IMR-90 (cell line): ENCODE measurements around the gene PKHD1. TPM values are rescaled to one million over a fixed set of nuclear protein-coding genes. Genes with fewer than 3 reads are reported as not detected.

ENCODE experiments used
- ATAC-seq: fragments of 200-7000 bp; cut with Tn5 transposase; 2 replicates; pipeline ENCODE4 v1.9.1; 2020; ENCODE audit warnings: low read depth, mild to moderate bottlenecking, moderate library complexity
- BruUV-seq: library from RNA; stranded (reverse); fragments of 400-500 nt; replicated peaks from 2 replicates; lab custom pipeline; 2021; lab: Mats Ljungman, UMichigan
- CTCF ChIA-PET: fragments of 300-600 bp; formaldehyde crosslinking; extraction: SDS; loops from one replicate; lab custom pipeline; 2021; ENCODE audit warnings: antibody characterized with exemption; lab: Yijun Ruan, JAX
- POLR2A ChIA-PET: fragments of 300-600 bp; sonication (Branson Sonifier 250); formaldehyde crosslinking; loops from one replicate; lab custom pipeline; 2022; ENCODE audit warnings: antibody characterized with exemption; ENCODE audit not compliant: unreplicated experiment; lab: Charles Lee
- DNase-seq: peaks from one replicate; pipeline ENCODE4 v3.0.0; 2013
- H2AFZ ChIP-seq: replicated peaks from 2 replicates; pipeline ENCODE3; 2013; ENCODE audit warnings: low read length, mild to moderate bottlenecking; ENCODE audit not compliant: poor library complexity
- H2AK5ac ChIP-seq: 2 replicates; pipeline ENCODE4 v1.6.1; 2013; ENCODE audit warnings: low read depth, low read length, inconsistent platforms
- H2AK9ac ChIP-seq: replicated peaks from 2 replicates; pipeline ENCODE3; 2013; ENCODE audit warnings: mild to moderate bottlenecking, low read depth, low read length, moderate library complexity; ENCODE audit not compliant: poor library complexity
- H2BK120ac ChIP-seq: 2 replicates; pipeline ENCODE4 v1.6.1; 2013; ENCODE audit warnings: low read depth, low read length, inconsistent platforms
- H2BK15ac ChIP-seq: 3 replicates; pipeline ENCODE4 v1.6.1; 2013; ENCODE audit warnings: low read depth, low read length, inconsistent platforms
- H2BK20ac ChIP-seq: 2 replicates; pipeline ENCODE4 v1.6.1; 2013; ENCODE audit warnings: low read depth, mild to moderate bottlenecking, inconsistent platforms, low read length, moderate library complexity
- H2BK5ac ChIP-seq: 2 replicates; pipeline ENCODE4 v1.6.1; 2013; ENCODE audit warnings: mild to moderate bottlenecking, low read depth, low read length, inconsistent platforms; ENCODE audit not compliant: poor library complexity, severe bottlenecking
- H3K14ac ChIP-seq: replicated peaks from 2 replicates; pipeline ENCODE4 v1.6.1; 2013; ENCODE audit warnings: low read depth, low read length, inconsistent platforms
- H3K18ac ChIP-seq: 2 replicates; pipeline ENCODE4 v1.6.1; 2013; ENCODE audit warnings: low read depth, low read length, control low read depth
- H3K23ac ChIP-seq: 2 replicates; pipeline ENCODE4 v1.6.1; 2013; ENCODE audit warnings: low read depth, low read length, inconsistent platforms
- H3K27ac ChIP-seq: 2 replicates; pipeline ENCODE4 v1.5.1; 2013; ENCODE audit warnings: mild to moderate bottlenecking, control low read depth, low read length; ENCODE audit not compliant: insufficient read depth
- H3K27me3 ChIP-seq: 2 replicates; pipeline ENCODE4 v1.6.1; 2013; ENCODE audit warnings: low read length; ENCODE audit not compliant: control insufficient read depth, insufficient read depth
- H3K36me3 ChIP-seq: 2 replicates; pipeline ENCODE4 v1.6.1; 2013; ENCODE audit warnings: low read length, mixed read lengths; ENCODE audit not compliant: control insufficient read depth, insufficient read depth
- H3K4ac ChIP-seq: 2 replicates; pipeline ENCODE4 v1.6.1; 2013; ENCODE audit warnings: low read depth, low read length, inconsistent platforms
- H3K4me1 ChIP-seq: 2 replicates; pipeline ENCODE4 v1.6.1; 2013; ENCODE audit warnings: low read length, mixed read lengths; ENCODE audit not compliant: control insufficient read depth, insufficient read depth
- H3K4me2 ChIP-seq: 2 replicates; pipeline ENCODE4 v1.6.1; 2013; ENCODE audit warnings: low read depth, mild to moderate bottlenecking, control low read depth, low read length, moderate library complexity
- H3K4me3 ChIP-seq: 2 replicates; pipeline ENCODE4 v1.5.1; 2013; ENCODE audit warnings: low read depth, mild to moderate bottlenecking, control low read depth, low read length, moderate library complexity; ENCODE audit not compliant: insufficient read depth
- H3K56ac ChIP-seq: 2 replicates; pipeline ENCODE4 v1.6.1; 2013; ENCODE audit warnings: low read length, inconsistent platforms; ENCODE audit not compliant: insufficient read depth; ENCODE audit errors: extremely low read depth
- H3K79me1 ChIP-seq, 2 experiments: 2 replicates each; pipeline ENCODE4 v1.6.1; 2013; ENCODE audit warnings: low read length in 2 of 2, inconsistent platforms in 1 of 2, low read depth in 1 of 2
- H3K9ac ChIP-seq: 2 replicates; pipeline ENCODE4 v1.6.1; 2013; ENCODE audit warnings: low read depth, low read length, control low read depth
- H3K9me1 ChIP-seq: 2 replicates; pipeline ENCODE4 v1.6.1; 2013; ENCODE audit warnings: low read length, inconsistent platforms; ENCODE audit not compliant: insufficient read depth
- H3K9me3 ChIP-seq: 2 replicates; pipeline ENCODE4 v1.6.1; 2013; ENCODE audit warnings: low read length; ENCODE audit not compliant: control insufficient read depth, insufficient read depth
- H4K20me1 ChIP-seq: 2 replicates; pipeline ENCODE4 v1.6.1; 2013; ENCODE audit warnings: low read length, inconsistent platforms; ENCODE audit not compliant: insufficient read depth
- H4K5ac ChIP-seq: 2 replicates; pipeline ENCODE4 v1.6.1; 2013; ENCODE audit warnings: mild to moderate bottlenecking, low read depth, low read length, control low read depth
- H4K8ac ChIP-seq, 2 experiments: 2 replicates each; pipeline ENCODE4 v1.6.1; 2013; ENCODE audit warnings: low read depth in 2 of 2, low read length in 2 of 2, control low read depth in 1 of 2, inconsistent platforms in 1 of 2
- H4K91ac ChIP-seq: 2 replicates; pipeline ENCODE4 v1.6.1; 2013; ENCODE audit warnings: low read depth, low read length, inconsistent platforms; ENCODE audit not compliant: insufficient read depth
- CHD1 ChIP-seq: IDR thresholded peaks from 2 replicates; pipeline ENCODE4 v1.6.1; 2012; ENCODE audit warnings: low read depth, low read length, improper control_type of control experiment
- MAFK ChIP-seq: IDR thresholded peaks from 2 replicates; pipeline ENCODE4 v1.6.1; 2012; ENCODE audit warnings: low read depth, low read length, improper control_type of control experiment
- POLR2A ChIP-seq: IDR thresholded peaks from 2 replicates; pipeline ENCODE4 v1.6.1; 2012; ENCODE audit warnings: mild to moderate bottlenecking, low read depth, low read length
- RFX5 ChIP-seq: IDR thresholded peaks from 2 replicates; pipeline ENCODE4 v1.8.0; 2012; ENCODE audit warnings: low read depth, mild to moderate bottlenecking, low read length, moderate library complexity
- WGBS, 2 experiments: methylation state at CpG; one replicate each; pipeline versions ENCODE4 v1.1.5 to v1.1.7; 2013; ENCODE audit warnings: missing lambda C conversion rate in 2 of 2; ENCODE audit not compliant: insufficient read length in 1 of 2; ENCODE audit errors: extremely low coverage in 2 of 2; 5-methylcytosine and 5-hydroxymethylcytosine counted together
- dilution Hi-C: fragments of 300-500 bp; cut with HindIII; formaldehyde crosslinking; loops from one replicate; pipeline ENCODE4 v1.14.3; 2018; ENCODE audit warnings: low sequenced_read_pairs; ENCODE audit not compliant: unreplicated experiment
- in situ Hi-C: fragments of 300-500 bp; cut with MboI; formaldehyde crosslinking; loops from 3 replicates; pipeline ENCODE4 v1.14.3; 2019; ENCODE audit warnings: low sequenced_read_pairs, inconsistent platforms, mixed read lengths
- intact Hi-C: fragments of 100-400 bp; cut with micrococcal nuclease; formaldehyde crosslinking; loops from 2 replicates; pipeline ENCODE4 v1.10.0; 2022
- polyA plus RNA-seq, 3 experiments: library from polyadenylated mRNA; depleted of rRNA; stranded (reverse); fragments of >200 nt; gene quantifications; 2 replicates each; pipeline ENCODE4 v1.2.3, GENCODE V29; 2012; ENCODE audit warnings: low replicate concordance in 1 of 3
- total RNA-seq: library from RNA; depleted of rRNA; stranded (reverse); fragments of >200 nt; gene quantifications from 2 replicates; pipeline ENCODE4 v1.2.3, GENCODE V29; 2012
- TF ChIP-seq, protein P1 (sequence below): conservative IDR thresholded peaks from 2 replicates; pipeline ENCODE4 v1.5.1; 2012; ENCODE audit warnings: mild to moderate bottlenecking, low read depth, low read length, improper control_type of control experiment
- TF ChIP-seq, protein P2 (sequence below): fragments of 150-350 bp; IDR thresholded peaks from 2 replicates; pipeline ENCODE4 v1.6.1; 2016; ENCODE audit warnings: low read depth, mild to moderate bottlenecking, low read length, moderate library complexity, borderline replicate concordance

The PKHD1 gene
- total and polyA plus RNA-seq, 2 of the 4 experiments (the other 2 are of a cell fraction): not detected

DNA sequence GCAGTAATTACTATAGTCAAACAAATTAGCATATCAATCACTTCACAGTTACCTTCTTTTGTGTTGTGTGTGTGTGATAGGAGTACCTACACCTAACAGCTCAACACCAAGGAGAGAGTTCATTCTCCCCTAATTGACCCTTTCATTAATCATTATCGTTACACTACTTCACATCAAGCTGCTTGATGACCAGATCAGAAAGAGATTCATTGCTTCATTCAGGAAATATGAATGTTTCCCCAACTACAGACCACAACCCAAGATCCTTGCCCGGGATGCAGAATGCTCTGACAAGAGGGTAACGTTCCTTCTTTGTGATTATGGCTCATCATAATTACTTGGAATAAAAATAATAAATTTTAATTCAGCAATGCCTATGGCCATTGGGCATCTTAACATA is 132.7 kb downstream of the PKHD1 start:
- intact Hi-C loops: no loop called here
- CTCF ChIA-PET: no interaction called here
- WGBS, 2 experiments: no CpG with 5 or more reads among the region's 3 CpGs

More for the DNA sequence above, 132.7 kb downstream of the PKHD1 start:
- no peak overlapping the region for H3K14ac ChIP-seq
- ATAC-seq (no peak), DNase-seq (no peak)
- no peak overlapping the region for H4K5ac ChIP-seq
- H3K4me2 ChIP-seq: no peak overlapping the region
- no peak overlapping the region for H2BK120ac ChIP-seq
- H2BK20ac ChIP-seq: no peak overlapping the region
- dilution Hi-C loops: no loop called here
- no peak overlapping the region for H2AFZ ChIP-seq
- H3K18ac ChIP-seq: no peak overlapping the region
- H4K91ac ChIP-seq: no peak overlapping the region
- no peak overlapping the region for H3K4ac ChIP-seq
- TF ChIP-seq RFX5: no peak
- TF ChIP-seq POLR2A: no peak
- no peak for TF ChIP-seq CHD1
- TF ChIP-seq, protein P1, sequence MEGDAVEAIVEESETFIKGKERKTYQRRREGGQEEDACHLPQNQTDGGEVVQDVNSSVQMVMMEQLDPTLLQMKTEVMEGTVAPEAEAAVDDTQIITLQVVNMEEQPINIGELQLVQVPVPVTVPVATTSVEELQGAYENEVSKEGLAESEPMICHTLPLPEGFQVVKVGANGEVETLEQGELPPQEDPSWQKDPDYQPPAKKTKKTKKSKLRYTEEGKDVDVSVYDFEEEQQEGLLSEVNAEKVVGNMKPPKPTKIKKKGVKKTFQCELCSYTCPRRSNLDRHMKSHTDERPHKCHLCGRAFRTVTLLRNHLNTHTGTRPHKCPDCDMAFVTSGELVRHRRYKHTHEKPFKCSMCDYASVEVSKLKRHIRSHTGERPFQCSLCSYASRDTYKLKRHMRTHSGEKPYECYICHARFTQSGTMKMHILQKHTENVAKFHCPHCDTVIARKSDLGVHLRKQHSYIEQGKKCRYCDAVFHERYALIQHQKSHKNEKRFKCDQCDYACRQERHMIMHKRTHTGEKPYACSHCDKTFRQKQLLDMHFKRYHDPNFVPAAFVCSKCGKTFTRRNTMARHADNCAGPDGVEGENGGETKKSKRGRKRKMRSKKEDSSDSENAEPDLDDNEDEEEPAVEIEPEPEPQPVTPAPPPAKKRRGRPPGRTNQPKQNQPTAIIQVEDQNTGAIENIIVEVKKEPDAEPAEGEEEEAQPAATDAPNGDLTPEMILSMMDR: no peak
- TF ChIP-seq, protein P2, sequence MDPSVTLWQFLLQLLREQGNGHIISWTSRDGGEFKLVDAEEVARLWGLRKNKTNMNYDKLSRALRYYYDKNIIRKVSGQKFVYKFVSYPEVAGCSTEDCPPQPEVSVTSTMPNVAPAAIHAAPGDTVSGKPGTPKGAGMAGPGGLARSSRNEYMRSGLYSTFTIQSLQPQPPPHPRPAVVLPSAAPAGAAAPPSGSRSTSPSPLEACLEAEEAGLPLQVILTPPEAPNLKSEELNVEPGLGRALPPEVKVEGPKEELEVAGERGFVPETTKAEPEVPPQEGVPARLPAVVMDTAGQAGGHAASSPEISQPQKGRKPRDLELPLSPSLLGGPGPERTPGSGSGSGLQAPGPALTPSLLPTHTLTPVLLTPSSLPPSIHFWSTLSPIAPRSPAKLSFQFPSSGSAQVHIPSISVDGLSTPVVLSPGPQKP: no peak
- TF ChIP-seq MAFK: no peak
- no peak overlapping the region for H3K56ac ChIP-seq
- POLR2A ChIA-PET: no interaction called here
- H3K23ac ChIP-seq: no peak overlapping the region
- no TSS peak for BruUV-seq
- no peaks in the 10 kb centered on the region for H3K36me3 ChIP-seq
- in situ Hi-C loops: no loop called here
- no peak overlapping the region for H3K4me3 ChIP-seq
- no peak overlapping the region for H2BK15ac ChIP-seq
- no peaks in the 10 kb centered on the region for H3K9me1 ChIP-seq
- no peak overlapping the region for H3K9ac ChIP-seq
- no peak overlapping the region for H2BK5ac ChIP-seq
- H2AK9ac ChIP-seq: no peak overlapping the region
- no peak overlapping the region for H2AK5ac ChIP-seq
- H3K9me3 ChIP-seq: no peaks in the 10 kb centered on the region
- H3K4me1 ChIP-seq: no peaks in the 10 kb centered on the region
- H3K27me3 ChIP-seq: no peaks in the 10 kb centered on the region
- no peaks in the 10 kb centered on the region for H3K79me1 ChIP-seq
- no peak overlapping the region for H3K27ac ChIP-seq
- H4K8ac ChIP-seq: no peak overlapping the region
- H4K20me1 ChIP-seq: no peaks in the 10 kb centered on the region
